HG02943 (cell line): Measurements from ENCODE around the gene NUP107.

ENCODE experiments used
- ATAC-seq: cut with Tn5 transposase; IDR thresholded peaks from one replicate; pipeline ENCODE4 v1.9.1; 2021; ENCODE audit warnings: mild to moderate bottlenecking, low read depth, moderate library complexity; ENCODE audit not compliant: unreplicated experiment

The NUP107 gene

GRCh38 chr12:68771223-68771925 is 84.6 kb downstream of the NUP107 start:
- ATAC-seq = no peak

- no peak for ATAC-seq
These were observed 85.9 kb downstream of the NUP107 start for GRCh38 chr12:68772714-68773113.

GRCh38 chr12:68773582-68773981 is 86.8 kb downstream of the NUP107 start:
- ATAC-seq = no peak

- no peak for ATAC-seq
These were observed 88.4 kb downstream of the NUP107 start for GRCh38 chr12:68775121-68775630.

- ATAC-seq = no peak
These were observed 90.3 kb downstream of the NUP107 start for GRCh38 chr12:68776976-68777610.

- ATAC-seq = no peak
These were observed 92.5 kb downstream of the NUP107 start for GRCh38 chr12:68779280-68779679.

GRCh38 chr12:68780731-68781130 is 94.0 kb downstream of the NUP107 start:
- no peak for ATAC-seq

GRCh38 chr12:68781728-68782127 is 95.0 kb downstream of the NUP107 start:
- no peak for ATAC-seq

GRCh38 chr12:68784015-68784414 is 97.2 kb downstream of the NUP107 start:
- no peak for ATAC-seq

- no peak for ATAC-seq
These were observed 98.6 kb downstream of the NUP107 start for GRCh38 chr12:68785358-68785757.

- ATAC-seq = no peak
These were observed 99.0 kb downstream of the NUP107 start for GRCh38 chr12:68785823-68786222.

- no peak for ATAC-seq
These were observed 100.2 kb downstream of the NUP107 start for GRCh38 chr12:68786929-68787328.

GRCh38 chr12:68788554-68789143 is 101.9 kb downstream of the NUP107 start:
- no peak for ATAC-seq

GRCh38 chr12:68789144-68789878 is 102.5 kb downstream of the NUP107 start:
- no peak for ATAC-seq

GRCh38 chr12:68790081-68790951 is 103.5 kb downstream of the NUP107 start:
- no peak for ATAC-seq

- ATAC-seq = no peak
These were observed 104.1 kb downstream of the NUP107 start for GRCh38 chr12:68790952-68791234.

GRCh38 chr12:68791897-68792481 is 105.2 kb downstream of the NUP107 start:
- no peak for ATAC-seq

GRCh38 chr12:68792952-68793351 is 106.2 kb downstream of the NUP107 start:
- ATAC-seq = peak; percentile 81

GRCh38 chr12:68793436-68793835 is 106.7 kb downstream of the NUP107 start:
- ATAC-seq = no peak
